ENCODE measurements around the gene PLSCR4.
A peak's percentile ranks its signal among the peaks of the same experiment; 100 is the strongest.

The PLSCR4 gene

GRCh38 chr3:146189519-146190173 is 61.3 kb downstream of the PLSCR4 start:
- DNase-seq (ENCODE audit: low spot score), result peak; percentile 47

- no peak for DNase-seq (ENCODE audit: low spot score)
Observed at GRCh38 chr3:146187334-146187950, 63.5 kb downstream of the PLSCR4 start.

- no peak for DNase-seq (ENCODE audit: low spot score)
Observed at GRCh38 chr3:146184241-146185015, 66.5 kb downstream of the PLSCR4 start.

GRCh38 chr3:146181216-146181615 is 69.7 kb downstream of the PLSCR4 start:
- no peak for DNase-seq (ENCODE audit: low spot score)

GRCh38 chr3:146180376-146180775 is 70.5 kb downstream of the PLSCR4 start:
- DNase-seq (ENCODE audit: low spot score), result no peak

GRCh38 chr3:146178006-146178689 is 72.8 kb downstream of the PLSCR4 start:
- DNase-seq (ENCODE audit: low spot score), result no peak

- no peak for DNase-seq (ENCODE audit: low spot score)
Observed at GRCh38 chr3:146177519-146177918, 73.4 kb downstream of the PLSCR4 start.

- DNase-seq (ENCODE audit: low spot score), result no peak
Observed at GRCh38 chr3:146177072-146177471, 73.8 kb downstream of the PLSCR4 start.

GRCh38 chr3:146172586-146172985 is 78.3 kb downstream of the PLSCR4 start:
- DNase-seq (ENCODE audit: low spot score), result no peak

GRCh38 chr3:146170591-146170990 is 80.3 kb downstream of the PLSCR4 start:
- no peak for DNase-seq (ENCODE audit: low spot score)

- DNase-seq (ENCODE audit: low spot score), result no peak
Observed at GRCh38 chr3:146169891-146170290, 81.0 kb downstream of the PLSCR4 start.

- no peak for DNase-seq (ENCODE audit: low spot score)
Observed at GRCh38 chr3:146166826-146167225, 84.1 kb downstream of the PLSCR4 start.

GRCh38 chr3:146166415-146166821 is 84.5 kb downstream of the PLSCR4 start:
- no peak for DNase-seq (ENCODE audit: low spot score)

- no peak for DNase-seq (ENCODE audit: low spot score)
Observed at GRCh38 chr3:146165877-146166276, 85.0 kb downstream of the PLSCR4 start.

GRCh38 chr3:146164971-146165769 is 85.7 kb downstream of the PLSCR4 start:
- no peak for DNase-seq (ENCODE audit: low spot score)

GRCh38 chr3:146164506-146164905 is 86.4 kb downstream of the PLSCR4 start:
- no peak for DNase-seq (ENCODE audit: low spot score)

- DNase-seq (ENCODE audit: low spot score), result no peak
Observed at GRCh38 chr3:146164071-146164470, 86.8 kb downstream of the PLSCR4 start.

GRCh38 chr3:146163584-146163983 is 87.3 kb downstream of the PLSCR4 start:
- no peak for DNase-seq (ENCODE audit: low spot score)

GRCh38 chr3:146162561-146162960 is 88.3 kb downstream of the PLSCR4 start:
- DNase-seq (ENCODE audit: low spot score), result no peak

- peak; percentile 50 for DNase-seq (ENCODE audit: low spot score)
Observed at GRCh38 chr3:146161663-146162002, 89.3 kb downstream of the PLSCR4 start.

GRCh38 chr3:146160964-146161662 is 89.8 kb downstream of the PLSCR4 start, which contains the start of gene PLOD2:
TSS of gene PLOD2 (minus strand) at chr3:146161184. CDS start at chr3:146160989, 195 bp downstream.
- peak; percentile 85 for DNase-seq (ENCODE audit: low spot score)
